Fibroblast of lung (primary cell): Measurements from ENCODE around the gene HBQ1. TPM values are rescaled to one million over a fixed set of nuclear protein-coding genes. Genes with fewer than 3 reads are reported as not detected.

Experiments
- DNase-seq, 2 donors: peaks; one replicate each; pipeline versions ENCODE4 v3.0.0 to v3.0.0-alpha.2; 2010; ENCODE audit warnings: low read depth in 2 of 2
- H2AFZ ChIP-seq: 2 replicates; pipeline ENCODE4 v1.5.1; 2012; ENCODE audit warnings: low read length, control low read depth, inconsistent platforms
- H3K27ac ChIP-seq: 2 replicates; pipeline ENCODE4 v1.5.1; 2011; ENCODE audit warnings: low read length, control low read depth; ENCODE audit not compliant: insufficient read depth
- H3K27me3 ChIP-seq: 2 replicates; pipeline ENCODE4 v1.5.1; 2011; ENCODE audit warnings: mild to moderate bottlenecking, low read length; ENCODE audit not compliant: control insufficient read depth, insufficient read depth
- H3K36me3 ChIP-seq: 2 replicates; pipeline ENCODE4 v1.5.1; 2011; ENCODE audit warnings: low read length; ENCODE audit not compliant: control insufficient read depth, insufficient read depth
- H3K4me1 ChIP-seq: 2 replicates; pipeline ENCODE4 v1.5.1; 2011; ENCODE audit warnings: low read length; ENCODE audit not compliant: control insufficient read depth, insufficient read depth; ENCODE audit errors: extremely low read depth
- H3K4me2 ChIP-seq: 2 replicates; pipeline ENCODE4 v1.5.1; 2011; ENCODE audit warnings: low read length, control low read depth; ENCODE audit not compliant: insufficient read depth; ENCODE audit errors: extremely low read depth
- H3K4me3 ChIP-seq, 4 experiments: fragments of 200-600 bp in 1 of 4; sonication (generic) in 1 of 4; replicated peaks in 1 of 4; 2 replicates each; pipeline ENCODE4 v1.5.1; 2011 to 2016; ENCODE audit warnings: low read length in 4 of 4, low read depth in 3 of 4, mild to moderate bottlenecking in 3 of 4, control low read depth in 2 of 4, inconsistent platforms in 1 of 4, mixed read lengths in 1 of 4; ENCODE audit not compliant: insufficient read depth in 1 of 4; ENCODE audit errors: control extremely low read depth in 1 of 4
- H3K79me2 ChIP-seq: 2 replicates; pipeline ENCODE4 v1.5.1; 2012; ENCODE audit warnings: mild to moderate bottlenecking, low read length, inconsistent platforms; ENCODE audit not compliant: control insufficient read depth, insufficient read depth
- H3K9ac ChIP-seq: 2 replicates; pipeline ENCODE4 v1.5.1; 2011; ENCODE audit warnings: mild to moderate bottlenecking, low read length, control low read depth; ENCODE audit not compliant: insufficient read depth
- H3K9me3 ChIP-seq: 2 replicates; pipeline ENCODE4 v1.5.1; 2012; ENCODE audit warnings: low read depth, low read length; ENCODE audit not compliant: control insufficient read depth, insufficient read depth
- H4K20me1 ChIP-seq: 2 replicates; pipeline ENCODE4 v1.5.1; 2011; ENCODE audit warnings: low read length; ENCODE audit not compliant: control insufficient read depth, insufficient read depth; ENCODE audit errors: extremely low read depth
- EZH2 ChIP-seq: IDR thresholded peaks from 2 replicates; pipeline ENCODE4 v1.5.1; 2012; ENCODE audit warnings: low read length, control low read depth, mild to moderate bottlenecking; ENCODE audit errors: missing control alignments
- polyA plus RNA-seq, 2 donors: library from polyadenylated mRNA; depleted of rRNA in 1 of 2; stranded (reverse) in 1 of 2; unstranded in 1 of 2; fragments of >200 nt; gene quantifications; 2 replicates each; pipeline ENCODE4 v1.2.1, GENCODE V29; 2011 to 2012; ENCODE audit warnings: missing spikeins in 1 of 2
- total RNA-seq: library from RNA; depleted of rRNA; stranded (reverse); fragments of >200 nt; gene quantifications from 2 replicates; pipeline ENCODE4 v1.2.1, GENCODE V29; 2014
- TF ChIP-seq, protein P1 (sequence below), 2 donors: IDR thresholded peaks in 1 of 2; conservative IDR thresholded peaks in 1 of 2; 1 replicate in 1 of 2; 2 replicates in 1 of 2; pipeline ENCODE4 v1.5.1; 2011 to 2012; ENCODE audit warnings: low read length in 2 of 2, control low read depth in 1 of 2, inconsistent platforms in 1 of 2, low read depth in 1 of 2, mild to moderate bottlenecking in 1 of 2

HBQ1 gene
- total and polyA plus RNA-seq, 2 donors (not counting 1 experiment from before 2014, with no cell fraction given): not detected

DNA sequence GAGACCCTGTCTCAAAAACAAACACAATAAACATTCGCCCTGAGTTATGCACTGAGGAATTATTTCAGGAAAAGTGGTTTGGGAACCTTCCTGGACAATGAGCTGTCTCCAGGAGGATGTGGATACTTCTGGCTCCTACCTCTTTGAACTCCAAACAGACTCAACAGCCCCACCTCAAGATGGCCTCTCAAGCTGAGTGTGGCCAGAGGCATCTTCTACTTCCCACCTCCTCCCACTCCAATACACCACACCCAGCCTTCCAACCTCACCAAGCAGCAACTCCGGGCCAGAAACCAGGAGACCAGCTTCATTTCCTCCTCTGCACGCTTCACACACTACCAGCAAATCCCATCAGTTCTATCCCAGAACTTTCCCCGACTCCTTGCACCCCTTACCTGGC lies 11.6 kb downstream of the HBQ1 start:
- DNase-seq: peak in 1 of 2 donors; percentile 46
- no peaks in the 10 kb centered on the region for H3K27me3 ChIP-seq
- H4K20me1 ChIP-seq: no peaks in the 10 kb centered on the region
- no peaks in the 10 kb centered on the region for H3K9me3 ChIP-seq
- no peak overlapping the region for H3K4me3 ChIP-seq
- H3K4me2 ChIP-seq: no peak overlapping the region
- TF ChIP-seq, protein P1, sequence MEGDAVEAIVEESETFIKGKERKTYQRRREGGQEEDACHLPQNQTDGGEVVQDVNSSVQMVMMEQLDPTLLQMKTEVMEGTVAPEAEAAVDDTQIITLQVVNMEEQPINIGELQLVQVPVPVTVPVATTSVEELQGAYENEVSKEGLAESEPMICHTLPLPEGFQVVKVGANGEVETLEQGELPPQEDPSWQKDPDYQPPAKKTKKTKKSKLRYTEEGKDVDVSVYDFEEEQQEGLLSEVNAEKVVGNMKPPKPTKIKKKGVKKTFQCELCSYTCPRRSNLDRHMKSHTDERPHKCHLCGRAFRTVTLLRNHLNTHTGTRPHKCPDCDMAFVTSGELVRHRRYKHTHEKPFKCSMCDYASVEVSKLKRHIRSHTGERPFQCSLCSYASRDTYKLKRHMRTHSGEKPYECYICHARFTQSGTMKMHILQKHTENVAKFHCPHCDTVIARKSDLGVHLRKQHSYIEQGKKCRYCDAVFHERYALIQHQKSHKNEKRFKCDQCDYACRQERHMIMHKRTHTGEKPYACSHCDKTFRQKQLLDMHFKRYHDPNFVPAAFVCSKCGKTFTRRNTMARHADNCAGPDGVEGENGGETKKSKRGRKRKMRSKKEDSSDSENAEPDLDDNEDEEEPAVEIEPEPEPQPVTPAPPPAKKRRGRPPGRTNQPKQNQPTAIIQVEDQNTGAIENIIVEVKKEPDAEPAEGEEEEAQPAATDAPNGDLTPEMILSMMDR (conservative IDR thresholded peaks at IDR 0.05 in 1 of 2, IDR thresholded peaks at IDR 0.05 in 1 of 2; ENCODE audit: low read depth in 1 of 2, low read length in 2 of 2): no peak
- no peak for TF ChIP-seq EZH2
- no peak overlapping the region for H3K9ac ChIP-seq
- no peak overlapping the region for H2AFZ ChIP-seq
- no peak overlapping the region for H3K27ac ChIP-seq
- H3K4me1 ChIP-seq: no peaks in the 10 kb centered on the region
- peaks cover 31% of the 10 kb centered on the region for H3K36me3 ChIP-seq
- no peaks in the 10 kb centered on the region for H3K79me2 ChIP-seq

DNA sequence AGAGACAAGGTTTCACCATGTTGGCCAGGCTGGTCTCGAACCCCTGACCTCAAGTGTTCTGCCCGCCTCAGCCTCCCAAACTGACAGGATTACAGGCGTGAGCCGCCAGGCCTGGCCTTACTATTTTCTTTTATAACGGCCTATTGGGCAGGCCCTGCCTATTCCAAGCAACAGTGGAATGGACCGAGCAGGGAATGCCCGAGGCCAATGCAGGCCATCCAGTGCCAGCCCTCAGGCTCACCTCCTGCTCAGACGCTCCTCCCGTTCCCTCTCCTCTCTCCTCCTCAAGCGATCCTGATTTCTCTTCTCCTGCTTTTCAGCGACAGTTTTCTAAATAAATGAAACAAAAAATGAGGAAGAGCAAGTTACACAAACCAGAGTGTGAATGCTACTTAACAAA lies 12.4 kb downstream of the HBQ1 start:
- Histone ChIP-seq H3K27me3 (no peaks in the 10 kb centered on the region), H2AFZ (no peak overlapping the region), H3K9me3 (no peaks in the 10 kb centered on the region), H3K4me1 (no peaks in the 10 kb centered on the region), H3K79me2 (no peaks in the 10 kb centered on the region), H3K4me3 (no peak overlapping the region), H3K27ac (no peak overlapping the region), H3K4me2 (no peak overlapping the region), H4K20me1 (no peaks in the 10 kb centered on the region), H3K9ac (no peak overlapping the region), H3K36me3 (peaks cover 30% of the 10 kb centered on the region)
- no peak for DNase-seq
- no peak for TF ChIP-seq EZH2
- TF ChIP-seq, protein P1 (conservative IDR thresholded peaks at IDR 0.05 in 1 of 2, IDR thresholded peaks at IDR 0.05 in 1 of 2; ENCODE audit: low read depth in 1 of 2, low read length in 2 of 2): no peak

DNA sequence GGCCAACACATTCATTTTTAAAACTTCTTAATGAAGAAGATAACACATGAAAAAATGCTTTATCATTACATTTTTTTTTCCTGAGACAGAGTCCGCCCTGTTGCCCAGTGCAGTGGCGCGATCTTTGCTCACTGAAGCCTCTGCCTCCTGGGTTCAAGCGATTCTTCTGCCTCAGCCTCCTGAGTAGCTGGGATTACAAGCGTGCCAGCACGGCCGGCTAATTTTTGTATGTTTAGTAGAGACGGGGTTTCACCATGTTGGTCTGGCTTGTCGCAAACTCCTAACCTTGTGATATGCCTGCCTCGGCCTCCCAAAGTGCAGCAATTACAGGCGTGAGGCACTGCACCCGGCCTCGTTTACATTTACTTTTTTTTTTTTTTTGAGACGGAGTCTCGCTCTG lies 13.2 kb downstream of the HBQ1 start:
- H3K4me2 ChIP-seq: no peak overlapping the region
- H4K20me1 ChIP-seq: no peaks in the 10 kb centered on the region
- no peak overlapping the region for H3K4me3 ChIP-seq
- no peaks in the 10 kb centered on the region for H3K4me1 ChIP-seq
- no peak overlapping the region for H3K9ac ChIP-seq
- TF ChIP-seq, protein P1 (conservative IDR thresholded peaks at IDR 0.05 in 1 of 2, IDR thresholded peaks at IDR 0.05 in 1 of 2; ENCODE audit: low read depth in 1 of 2, low read length in 2 of 2): no peak
- TF ChIP-seq EZH2: no peak
- H3K9me3 ChIP-seq: no peaks in the 10 kb centered on the region
- no peaks in the 10 kb centered on the region for H3K27me3 ChIP-seq
- H3K27ac ChIP-seq: no peak overlapping the region
- H3K79me2 ChIP-seq: no peaks in the 10 kb centered on the region
- H2AFZ ChIP-seq: no peak overlapping the region
- peaks cover 31% of the 10 kb centered on the region for H3K36me3 ChIP-seq
- no peak for DNase-seq
